ENCODE results near the gene AKR1B15. TPM values are rescaled to one million over a fixed set of nuclear protein-coding genes. Genes with fewer than 3 reads are reported as not detected.

The AKR1B15 gene
- total RNA-seq, result 1 to 10 TPM in 2 of 3 donors, not detected in 1; 3.1 to 8.0 TPM
- long read RNA-seq, donor 1, result 0 reads
- long read RNA-seq, donor 2, result 0 reads

GRCh38 chr7:134548877-134549276 lies at the start of gene AKR1B15:
Gene AKR1B15 (plus strand): TSS chr7:134549110. CDS start chr7:134564620, 15,510 bp downstream.
- intact Hi-C loops (cut with DNase I, micrococcal nuclease), result no loop called here
- DNase-seq (no peak), ATAC-seq (no peak)
- TF ChIP-seq CTCF (IDR thresholded peaks at IDR 0.05), result no peak
- H3K4me1 ChIP-seq (ENCODE audit: low read depth), result peaks cover 6% of the 10 kb centered on the region
- no peak within 1 kb of the TSS for H3K4me3 ChIP-seq
- H3K36me3 ChIP-seq (ENCODE audit: low read depth), result no peaks in the 10 kb centered on the region
- H3K9me3 ChIP-seq, result no peaks in the 10 kb centered on the region

- no peak for DNase-seq
- intact Hi-C loops (cut with DNase I, micrococcal nuclease), result no loop called here
- no peak for ATAC-seq
Observed at GRCh38 chr7:134500406-134500805, 48.5 kb upstream of the AKR1B15 start.

GRCh38 chr7:134500982-134501381 lies 47.9 kb upstream of the AKR1B15 start:
- no peak for TF ChIP-seq CTCF (IDR thresholded peaks at IDR 0.05)
- DNase-seq, result no peak
- ATAC-seq, result no peak

More at GRCh38 chr7:134500406-134500805, 48.5 kb upstream of the AKR1B15 start:
- Histone ChIP-seq H3K36me3 (ENCODE audit: low read depth) (no peaks in the 10 kb centered on the region), H3K4me1 (ENCODE audit: low read depth) (no peaks in the 10 kb centered on the region), H3K4me3 (no peak overlapping the region), H3K9me3 (no peaks in the 10 kb centered on the region)
- no peak for TF ChIP-seq CTCF (IDR thresholded peaks at IDR 0.05)

GRCh38 chr7:134502463-134503371 lies 46.2 kb upstream of the AKR1B15 start:
- Histone ChIP-seq H3K4me3 (no peak overlapping the region), H3K4me1 (ENCODE audit: low read depth) (no peaks in the 10 kb centered on the region), H3K9me3 (no peaks in the 10 kb centered on the region), H3K36me3 (ENCODE audit: low read depth) (no peaks in the 10 kb centered on the region)
- no peak for TF ChIP-seq CTCF (IDR thresholded peaks at IDR 0.05)
- peak in 1 of 3 donors; percentile 31 for DNase-seq
- intact Hi-C loops (cut with DNase I, micrococcal nuclease), result no loop called here
- no peak for ATAC-seq

More at GRCh38 chr7:134500982-134501381, 47.9 kb upstream of the AKR1B15 start:
- no peaks in the 10 kb centered on the region for H3K9me3 ChIP-seq
- H3K4me1 ChIP-seq (ENCODE audit: low read depth), result no peaks in the 10 kb centered on the region
- H3K36me3 ChIP-seq (ENCODE audit: low read depth), result no peaks in the 10 kb centered on the region
- H3K4me3 ChIP-seq, result no peak overlapping the region
- intact Hi-C loops (cut with DNase I, micrococcal nuclease), result no loop called here

GRCh38 chr7:134504660-134505164 lies 44.2 kb upstream of the AKR1B15 start:
- TF ChIP-seq CTCF (IDR thresholded peaks at IDR 0.05), result no peak
- intact Hi-C loops (cut with DNase I, micrococcal nuclease), result no loop called here
- Histone ChIP-seq H3K9me3 (no peaks in the 10 kb centered on the region), H3K4me3 (no peak overlapping the region), H3K36me3 (ENCODE audit: low read depth) (no peaks in the 10 kb centered on the region), H3K4me1 (ENCODE audit: low read depth) (no peaks in the 10 kb centered on the region)
- DNase-seq (no peak), ATAC-seq (no peak)
